NCI-H1694 treated with DMSO at 0.1 percent for 48 hours (cell line): ENCODE measurements around the gene TLR3.
A peak's percentile ranks its signal among the peaks of the same experiment; 100 is the strongest.

ENCODE experiments used
- DNase-seq: peaks from one replicate; lab custom pipeline; 2025; lab: John Stamatoyannopoulos, UW

The TLR3 gene

DNA sequence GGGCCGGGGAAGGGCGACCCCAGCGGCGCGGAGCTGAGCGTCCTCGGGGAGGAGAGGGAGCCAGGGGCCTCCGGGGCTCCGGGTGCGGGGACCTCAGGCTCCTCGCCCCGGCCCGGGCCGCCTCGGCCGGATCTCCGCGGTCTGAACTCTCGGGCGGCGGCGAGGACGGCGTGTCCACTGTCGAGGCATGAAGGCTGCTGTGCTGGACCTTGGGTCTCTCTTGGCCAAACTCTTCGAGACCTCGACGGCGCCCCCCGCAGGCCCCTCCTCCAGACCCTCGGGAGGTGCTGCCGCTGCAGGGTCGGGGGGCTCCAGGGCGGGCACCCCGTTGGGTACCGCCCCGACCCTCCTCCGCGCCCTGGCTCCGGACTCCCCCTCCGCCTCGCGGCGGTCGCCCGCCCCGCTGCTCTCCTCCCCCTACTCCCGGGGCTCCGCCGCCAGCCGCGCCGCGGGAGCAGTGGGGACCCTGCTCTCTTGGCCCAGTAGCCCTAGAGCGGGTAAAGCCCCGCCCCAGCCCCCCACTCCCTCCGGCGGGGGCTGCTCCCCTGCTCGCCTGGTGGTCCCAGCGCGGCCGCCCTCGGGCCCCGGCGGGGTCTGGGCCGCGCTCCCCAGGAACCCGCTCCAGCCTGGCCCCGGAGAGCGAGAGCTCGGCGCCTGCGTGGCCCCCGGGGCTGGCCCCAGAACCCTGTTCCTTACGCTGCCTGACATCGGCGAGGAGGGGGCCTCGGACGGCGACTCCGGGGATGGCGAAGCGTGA is 36.1 kb downstream of the TLR3 start:
- no peak for DNase-seq

DNA sequence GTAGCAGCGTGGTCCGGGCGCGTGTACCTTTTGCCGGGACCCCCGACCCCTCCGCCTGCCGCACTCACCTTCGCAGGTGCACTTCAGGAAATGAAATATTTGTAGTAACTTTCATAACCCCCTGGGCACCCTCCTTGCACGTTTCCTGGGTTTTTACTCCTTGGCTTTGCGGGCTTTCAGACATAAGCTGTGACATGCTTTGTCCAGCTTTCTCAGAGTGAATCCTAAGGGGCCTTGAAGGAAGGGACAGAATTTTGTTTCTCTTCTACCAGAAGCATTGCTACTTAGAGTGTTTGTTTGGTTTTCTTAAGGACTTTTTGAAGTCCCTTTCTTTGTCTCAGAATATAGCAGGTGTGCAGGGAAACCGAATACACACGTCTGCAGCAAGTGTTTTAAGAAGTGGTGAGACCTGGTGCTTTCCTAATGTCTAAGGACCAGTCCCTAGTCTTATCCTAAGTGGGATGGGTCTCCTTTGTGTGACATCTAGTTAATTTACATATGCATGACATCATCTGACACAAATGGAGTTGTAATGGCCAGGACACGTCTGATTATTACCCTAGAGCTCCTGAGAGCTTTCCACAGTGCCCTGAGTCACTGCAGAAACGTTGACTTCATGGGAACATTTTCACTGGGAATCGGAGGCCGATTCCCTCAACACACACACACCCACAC is 36.8 kb downstream of the TLR3 start:
- no peak for DNase-seq

DNA sequence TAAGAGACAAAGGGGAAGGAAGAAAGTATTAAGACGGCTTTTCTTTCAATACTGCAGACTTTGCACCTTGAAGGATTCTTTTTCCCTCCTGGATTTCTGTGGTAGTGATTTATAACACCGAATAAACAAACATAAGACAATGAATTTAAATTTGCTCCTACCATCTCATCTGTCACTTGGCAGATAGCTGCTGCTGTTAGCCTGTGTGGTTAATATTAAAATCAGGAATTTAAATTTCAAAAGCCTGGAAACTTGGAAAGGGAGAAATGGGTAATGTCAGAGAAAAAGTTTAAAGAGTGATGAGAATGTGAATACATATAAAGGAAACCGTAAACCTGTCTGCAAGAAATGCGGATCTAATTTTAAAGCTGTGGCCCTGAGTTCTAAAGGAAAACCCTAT is 39.0 kb downstream of the TLR3 start:
- no peak for DNase-seq

GRCh38 chr4:186108391-186108790 is 39.4 kb downstream of the TLR3 start:
- no peak for DNase-seq

- DNase-seq, result no peak
These were observed 40.3 kb downstream of the TLR3 start for GRCh38 chr4:186109245-186109644.

- DNase-seq, result no peak
These were observed 47.7 kb downstream of the TLR3 start for GRCh38 chr4:186116697-186117096.

DNA sequence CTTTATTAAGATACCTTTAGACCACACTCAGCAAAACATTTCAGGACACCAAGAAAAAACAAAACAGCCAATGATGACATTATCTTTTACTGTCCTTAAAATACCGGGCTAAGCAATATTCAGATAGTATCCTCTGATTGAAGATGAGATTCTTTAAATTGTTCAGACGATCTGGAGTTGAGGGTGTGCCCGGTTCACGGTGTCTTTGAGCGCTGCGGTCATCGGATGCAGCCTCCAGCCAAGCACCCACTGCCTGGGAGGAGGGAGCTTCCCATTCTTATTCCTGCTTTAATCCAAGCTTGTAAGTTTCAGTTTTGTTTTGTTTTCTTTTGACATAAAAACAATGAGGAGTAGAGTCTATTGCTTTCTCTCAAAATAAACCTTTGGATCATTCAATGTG is 49.6 kb downstream of the TLR3 start:
- DNase-seq, result no peak

GRCh38 chr4:186121057-186121456 is 52.1 kb downstream of the TLR3 start:
- no peak for DNase-seq

GRCh38 chr4:186128842-186129241 is 59.9 kb downstream of the TLR3 start:
- DNase-seq, result no peak

DNA sequence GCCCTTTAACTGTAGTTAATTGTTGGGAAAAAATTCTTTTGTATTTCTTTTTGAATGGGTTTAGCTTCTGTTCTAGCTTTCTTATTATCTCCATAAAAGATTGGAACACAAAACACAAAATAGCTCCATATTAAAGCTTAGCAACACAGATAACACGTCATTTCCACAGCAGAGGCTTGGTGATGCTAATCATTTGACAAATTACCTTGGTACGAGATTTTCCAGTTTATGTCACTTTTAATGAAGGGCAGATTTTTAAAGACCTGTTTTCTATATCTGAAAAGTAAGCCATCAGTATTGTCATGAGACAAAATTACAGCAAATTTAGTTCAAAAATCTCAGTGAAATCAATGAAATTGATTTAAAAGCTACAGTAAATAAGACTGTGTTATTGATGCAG is 63.0 kb downstream of the TLR3 start:
- DNase-seq, result no peak

DNA sequence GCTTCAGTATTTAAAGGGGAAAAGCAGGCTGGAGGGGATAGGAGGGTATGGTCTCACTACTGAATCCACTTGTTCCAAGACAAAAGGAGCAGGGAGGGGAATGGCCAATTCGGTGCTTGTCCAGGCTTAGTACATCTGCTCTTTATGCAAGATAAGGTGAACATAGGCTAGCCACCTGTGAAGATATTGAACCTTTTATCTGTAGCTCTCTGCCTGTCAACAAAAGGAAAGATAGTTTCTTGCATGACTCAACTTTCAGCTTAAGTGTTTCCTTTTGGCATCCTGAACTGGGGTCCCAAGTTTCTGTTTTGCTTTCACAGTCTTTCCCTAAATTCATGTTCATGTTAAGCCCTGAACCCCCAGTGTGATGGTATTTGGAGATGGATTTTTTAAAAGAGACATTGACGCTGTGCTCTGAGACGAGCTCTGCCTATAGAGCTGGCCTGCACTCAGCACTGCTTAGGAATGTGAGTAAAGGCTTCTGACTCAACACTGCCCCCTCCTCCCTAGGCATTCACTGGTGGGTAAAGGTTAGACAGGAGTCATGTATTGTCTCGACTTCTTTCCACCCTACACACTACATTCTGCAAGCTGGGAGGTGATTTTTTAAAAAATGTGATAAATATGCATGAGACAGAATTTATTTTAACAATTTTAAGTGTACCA is 63.8 kb downstream of the TLR3 start:
- DNase-seq, result no peak

GRCh38 chr4:186134257-186134656 is 65.3 kb downstream of the TLR3 start:
- DNase-seq, result no peak

DNA sequence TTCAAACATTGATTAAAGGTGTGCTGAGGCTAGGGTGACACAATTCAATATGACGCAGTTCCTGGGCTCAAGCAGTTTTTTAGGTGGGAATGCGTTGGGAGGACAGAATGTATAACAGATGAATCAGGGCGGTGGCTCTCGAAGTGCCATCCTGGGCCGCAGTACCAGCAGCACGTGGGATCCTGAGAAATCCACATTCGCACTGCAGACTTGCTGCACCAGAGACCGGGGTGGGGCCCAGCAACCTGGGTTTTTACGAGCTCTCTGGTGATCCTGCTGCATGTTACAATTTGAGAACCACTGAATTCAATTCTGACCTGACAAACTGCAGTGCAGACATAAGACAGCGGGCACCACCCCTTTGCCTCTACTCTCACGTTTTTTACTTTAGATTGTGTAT is 65.9 kb downstream of the TLR3 start:
- no peak for DNase-seq

DNA sequence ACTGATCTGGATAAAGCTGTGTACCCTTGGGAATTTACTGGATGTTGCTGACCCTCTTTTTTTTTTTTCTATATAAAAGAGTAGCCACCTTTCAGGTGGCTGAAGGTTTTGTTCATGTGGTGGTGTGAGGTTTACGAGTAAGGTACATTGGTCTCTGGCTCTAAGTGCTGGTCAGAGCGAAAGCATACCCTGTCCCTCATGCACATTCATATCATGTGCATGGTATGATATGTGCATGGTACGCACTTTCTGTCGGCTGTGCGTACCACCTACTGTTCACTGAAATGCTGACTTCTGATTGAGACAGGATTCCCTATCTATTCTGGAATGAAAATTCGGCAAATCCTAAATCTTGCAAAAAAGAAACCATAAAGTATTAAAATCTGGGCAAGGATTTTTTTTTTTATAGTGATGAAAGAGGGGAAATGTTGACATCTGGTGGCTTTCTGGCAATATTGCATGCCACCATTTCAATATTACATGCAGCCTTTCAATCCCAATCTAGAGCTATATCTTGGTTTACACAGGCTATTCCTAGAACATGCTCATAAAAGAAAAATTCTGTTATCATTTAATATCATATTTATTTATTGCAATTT is 68.3 kb downstream of the TLR3 start:
- peak; percentile 6 for DNase-seq
